Karpas-422 (cell line): ENCODE results near the gene FAM131B. TPM values are rescaled to one million over a fixed set of nuclear protein-coding genes. Genes with fewer than 3 reads are reported as not detected.
"Not testable (repeated sequence)": the region's sequence is repeated elsewhere in the genome, so short reads cannot be mapped to it uniquely, and the experiment has no call there.

Experiments used
- DNase-seq: peaks from one replicate; pipeline ENCODE4 v3.0.0-alpha.2; 2015
- H2AFZ ChIP-seq: fragments of 200-600 bp; sonication (generic); 2 replicates; pipeline ENCODE4 v1.6.1; 2014; ENCODE audit warnings: antibody characterized with exemption, low read length, mixed read lengths
- H3K27ac ChIP-seq: fragments of 200-600 bp; sonication (generic); 2 replicates; pipeline ENCODE4 v1.5.1; 2014; ENCODE audit warnings: mild to moderate bottlenecking, low read length, moderate library complexity
- H3K27me3 ChIP-seq: fragments of 200-600 bp; sonication (generic); 2 replicates; pipeline ENCODE4 v1.6.1; 2014; ENCODE audit warnings: low read length, mixed read lengths
- H3K36me3 ChIP-seq: fragments of 200-600 bp; sonication (generic); 2 replicates; pipeline ENCODE4 v1.6.1; 2014; ENCODE audit warnings: low read length, mixed read lengths; ENCODE audit not compliant: insufficient read depth
- H3K4me1 ChIP-seq: fragments of 200-600 bp; sonication (generic); 2 replicates; pipeline ENCODE4 v1.6.1; 2014; ENCODE audit warnings: mild to moderate bottlenecking, low read length, mixed read lengths
- H3K4me2 ChIP-seq: fragments of 200-600 bp; sonication (generic); 2 replicates; pipeline ENCODE4 v1.6.1; 2014; ENCODE audit warnings: low read length, low read depth, mild to moderate bottlenecking; ENCODE audit not compliant: poor library complexity, severe bottlenecking
- H3K4me3 ChIP-seq: fragments of 200-600 bp; sonication (generic); 2 replicates; pipeline ENCODE4 v1.5.1; 2014; ENCODE audit warnings: mild to moderate bottlenecking, antibody characterized with exemption, low read length, mixed read lengths
- H3K79me2 ChIP-seq: fragments of 200-600 bp; sonication (generic); 2 replicates; pipeline ENCODE4 v1.6.1; 2014; ENCODE audit warnings: mild to moderate bottlenecking, low read length, mixed read lengths
- H3K9ac ChIP-seq: fragments of 200-600 bp; sonication (generic); 2 replicates; pipeline ENCODE4 v1.6.0; 2014; ENCODE audit warnings: low read length
- H3K9me2 ChIP-seq: fragments of 200-600 bp; sonication (generic), shearing (Covaris generic); replicated peaks from 2 replicates; pipeline ENCODE4 v1.6.0; 2014; ENCODE audit warnings: mild to moderate bottlenecking, low read length, moderate library complexity; ENCODE audit not compliant: insufficient read depth
- H3K9me3 ChIP-seq: fragments of 300-700, 200-600 bp; sonication (generic); 2 replicates; pipeline ENCODE4 v1.6.1; 2014; ENCODE audit warnings: low read length, mixed read lengths
- H4K20me1 ChIP-seq: fragments of 200-600 bp; sonication (generic); 2 replicates; pipeline ENCODE4 v1.6.1; 2014; ENCODE audit warnings: mild to moderate bottlenecking, antibody characterized with exemption, low read length, low read depth; ENCODE audit not compliant: insufficient read depth
- total RNA-seq: library from RNA; depleted of rRNA; stranded (reverse); fragments of >200 nt; shearing (Covaris generic); gene quantifications from 2 replicates; pipeline ENCODE4 v1.2.3, GENCODE V29; 2014; ENCODE audit warnings: low replicate concordance

Gene FAM131B
- total RNA-seq, 1 experiment from 2014 or later, result 0.11 TPM

DNA sequence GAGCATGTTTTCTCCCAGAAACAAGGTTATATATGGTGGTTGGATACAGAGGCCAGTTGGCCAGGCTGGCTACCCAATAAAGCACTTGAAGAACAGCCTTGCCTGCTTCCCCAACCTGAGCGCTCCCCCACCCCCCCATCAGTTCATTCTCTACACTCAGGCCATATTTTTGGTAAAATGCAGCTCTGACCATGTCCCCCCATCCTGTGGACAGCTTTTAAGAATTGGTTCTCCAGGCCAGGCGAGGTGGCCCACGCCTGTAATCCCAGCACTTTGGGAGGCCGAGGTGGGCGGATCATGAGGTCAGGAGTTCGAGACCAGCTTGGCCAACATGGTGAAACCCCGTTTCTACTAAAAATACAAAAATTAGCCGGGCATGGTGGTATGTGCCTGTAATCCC is 29.9 kb upstream of the FAM131B start:
- H3K4me3 ChIP-seq, H3K36me3 ChIP-seq, H3K27ac ChIP-seq, H3K79me2 ChIP-seq, H3K4me2 ChIP-seq, H3K4me1 ChIP-seq, DNase-seq, H3K27me3 ChIP-seq, H3K9me3 ChIP-seq, H4K20me1 ChIP-seq, H3K9me2 ChIP-seq, H2AFZ ChIP-seq, H3K9ac ChIP-seq: not testable (repeated sequence)

DNA sequence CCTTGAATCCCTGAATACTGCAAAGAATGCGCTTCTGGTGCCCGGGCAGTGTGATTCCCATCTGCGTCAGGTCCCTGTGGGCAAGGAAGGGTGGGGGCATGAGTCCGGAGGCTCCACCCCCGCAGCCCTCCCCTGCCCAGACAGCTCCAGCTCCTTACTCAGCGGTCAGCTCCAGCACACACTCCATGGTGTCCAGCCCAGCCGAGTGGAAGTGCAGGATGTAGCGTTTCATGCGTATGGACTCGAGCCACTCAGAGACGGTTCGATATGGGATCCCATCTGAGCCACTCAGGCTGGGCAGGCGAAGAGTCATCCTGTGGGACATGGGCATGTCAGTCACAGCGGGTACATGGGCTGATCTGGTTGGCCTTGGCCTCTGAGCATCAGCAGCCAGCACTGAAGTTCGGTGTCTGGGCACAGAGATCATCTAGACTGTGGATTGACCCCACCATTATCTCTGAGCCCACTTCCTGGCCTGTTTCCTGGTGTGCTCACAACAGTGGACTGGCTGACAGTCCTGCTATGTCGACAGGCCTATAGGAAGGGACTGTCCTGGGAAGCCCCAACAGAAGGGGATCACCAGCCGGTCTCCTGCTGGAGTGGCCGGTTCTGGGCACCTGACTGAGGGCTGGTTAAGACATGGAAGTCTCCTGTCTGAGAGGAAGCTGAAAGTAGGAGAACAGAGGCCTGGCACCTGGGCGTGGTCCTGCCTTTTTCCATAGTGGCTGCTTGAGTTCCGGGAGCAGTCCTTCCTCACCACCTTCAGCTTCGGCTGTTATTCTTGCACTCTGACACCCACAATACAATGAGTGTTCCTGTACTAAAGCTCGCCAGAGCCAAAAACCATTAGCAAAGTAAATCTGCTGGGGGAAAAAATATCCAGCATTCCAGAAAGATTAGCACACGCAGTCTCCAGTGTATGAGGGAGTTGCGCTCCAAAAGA is 29.2 kb upstream of the FAM131B start:
- Histone ChIP-seq H3K9me2 (no peaks in the 10 kb centered on the region), H3K27me3 (no peaks in the 10 kb centered on the region), H2AFZ (no peak overlapping the region), H3K36me3 (no peaks in the 10 kb centered on the region), H3K9ac (no peak overlapping the region), H3K4me1 (no peaks in the 10 kb centered on the region), H3K79me2 (no peaks in the 10 kb centered on the region), H3K4me3 (no peak overlapping the region), H4K20me1 (no peaks in the 10 kb centered on the region), H3K9me3 (no peaks in the 10 kb centered on the region), H3K4me2 (no peak overlapping the region), H3K27ac (no peak overlapping the region)
- DNase-seq, result no peak

DNA sequence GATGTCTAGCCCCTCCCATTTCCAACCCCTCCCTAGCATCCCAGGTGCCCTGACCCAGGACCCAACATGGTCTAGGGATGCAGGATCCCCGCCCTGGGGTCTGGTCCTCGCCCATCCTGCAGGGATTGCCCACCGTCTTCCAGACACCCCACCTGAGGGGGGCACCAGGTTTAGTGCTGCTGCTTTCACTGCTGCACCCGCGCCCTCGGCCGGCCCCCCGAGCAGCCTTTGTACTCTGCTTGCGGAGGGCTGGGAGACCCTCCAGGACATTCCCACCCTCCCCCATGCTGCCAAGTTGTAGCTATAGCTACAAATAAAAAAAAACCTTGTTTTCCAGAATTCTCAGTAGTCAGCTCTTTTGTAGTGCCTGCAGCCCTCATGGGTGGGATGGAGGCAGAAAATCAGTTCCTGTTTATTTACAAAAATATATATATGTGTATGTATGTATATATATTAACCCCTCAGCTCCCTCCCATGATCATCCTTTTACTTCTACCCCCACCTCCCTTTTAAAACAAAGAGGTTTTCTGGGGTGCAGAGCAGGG is 28.3 kb upstream of the FAM131B start:
- no peak overlapping the region for H3K27ac ChIP-seq
- H3K27me3 ChIP-seq, result no peaks in the 10 kb centered on the region
- no peaks in the 10 kb centered on the region for H3K79me2 ChIP-seq
- H3K4me2 ChIP-seq, result no peak overlapping the region
- H3K9ac ChIP-seq, result no peak overlapping the region
- H3K4me3 ChIP-seq, result no peak overlapping the region
- no peaks in the 10 kb centered on the region for H3K9me3 ChIP-seq
- DNase-seq, result no peak
- H3K9me2 ChIP-seq, result no peaks in the 10 kb centered on the region
- no peaks in the 10 kb centered on the region for H4K20me1 ChIP-seq
- H3K36me3 ChIP-seq, result no peaks in the 10 kb centered on the region
- H2AFZ ChIP-seq, result no peak overlapping the region
- no peaks in the 10 kb centered on the region for H3K4me1 ChIP-seq

DNA sequence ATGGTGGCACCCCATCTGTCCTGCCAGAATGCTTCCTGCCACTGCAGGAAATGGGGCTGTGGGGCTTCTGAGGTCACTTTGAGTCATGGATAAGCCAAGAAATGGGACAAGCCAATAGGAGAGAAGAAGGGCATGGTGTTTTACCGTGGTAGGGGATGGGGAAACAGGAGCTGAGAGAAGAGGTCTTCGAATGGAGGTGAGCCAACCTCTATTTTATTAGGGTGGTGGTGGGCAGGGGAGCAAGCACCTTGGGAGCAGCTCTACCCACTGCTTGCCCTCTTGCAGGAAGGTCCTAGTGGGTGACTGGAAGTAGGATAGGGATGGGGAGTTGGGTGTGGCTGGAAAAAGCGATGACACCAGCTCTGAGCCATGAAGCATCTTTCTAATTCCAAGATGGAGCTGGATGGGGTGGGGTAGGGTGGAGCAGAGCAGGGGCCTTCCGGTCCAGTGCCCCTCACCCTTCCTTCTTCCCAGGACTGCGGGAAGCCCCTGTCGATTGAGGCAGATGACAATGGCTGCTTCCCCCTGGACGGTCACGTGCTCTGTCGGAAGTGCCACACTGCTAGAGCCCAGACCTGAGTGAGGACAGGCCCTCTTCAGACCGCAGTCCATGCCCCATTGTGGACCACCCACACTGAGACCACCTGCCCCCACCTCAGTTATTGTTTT is 27.7 kb upstream of the FAM131B start:
- Histone ChIP-seq H3K27me3 (no peaks in the 10 kb centered on the region), H3K9me3 (no peaks in the 10 kb centered on the region), H3K4me1 (no peaks in the 10 kb centered on the region), H3K36me3 (no peaks in the 10 kb centered on the region), H2AFZ (no peak overlapping the region), H3K27ac (no peak overlapping the region), H3K9me2 (no peaks in the 10 kb centered on the region), H3K79me2 (no peaks in the 10 kb centered on the region), H3K4me3 (no peak overlapping the region), H4K20me1 (no peaks in the 10 kb centered on the region), H3K4me2 (no peak overlapping the region), H3K9ac (no peak overlapping the region)
- no peak for DNase-seq

DNA sequence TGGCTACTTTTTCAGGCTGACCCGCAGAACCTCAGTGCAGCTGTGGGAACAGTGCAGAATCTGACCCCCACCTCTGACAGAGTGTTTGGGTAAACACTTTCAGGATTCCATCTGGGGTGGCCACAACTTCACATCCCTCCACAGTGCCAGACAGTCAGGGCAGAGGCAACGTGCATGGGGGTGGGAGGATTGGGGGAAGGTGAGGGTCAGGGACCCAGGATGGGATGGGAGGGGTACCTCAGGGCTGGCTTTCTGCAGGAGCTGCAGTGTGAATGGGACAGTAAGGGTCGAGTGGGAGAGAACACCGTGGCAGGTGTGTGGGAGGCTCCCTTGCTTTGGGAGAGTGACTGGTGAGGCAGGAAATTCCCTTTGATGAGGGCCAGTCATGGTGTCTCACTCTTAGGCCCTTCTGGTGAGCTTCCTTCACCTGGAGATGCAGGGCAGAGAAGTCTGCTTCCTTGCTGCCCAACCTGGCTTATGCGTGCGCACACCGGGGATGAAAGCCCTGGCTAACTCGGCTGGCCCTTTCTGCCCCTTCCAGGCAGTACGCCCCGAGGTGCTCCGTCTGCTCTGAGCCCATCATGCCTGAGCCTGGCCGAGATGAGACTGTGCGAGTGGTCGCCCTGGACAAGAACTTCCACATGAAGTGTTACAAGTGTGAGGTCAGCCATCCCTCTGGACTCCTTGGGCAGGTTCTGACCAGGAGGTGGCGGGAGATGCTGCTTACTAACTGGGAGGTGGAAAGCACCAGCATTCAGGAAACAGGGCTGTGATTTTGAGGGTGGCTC is 27.0 kb upstream of the FAM131B start:
- H2AFZ ChIP-seq, result no peak overlapping the region
- H3K4me1 ChIP-seq, result no peaks in the 10 kb centered on the region
- H3K9ac ChIP-seq, result no peak overlapping the region
- H3K27ac ChIP-seq, result no peak overlapping the region
- no peaks in the 10 kb centered on the region for H3K9me3 ChIP-seq
- H3K9me2 ChIP-seq, result no peaks in the 10 kb centered on the region
- no peaks in the 10 kb centered on the region for H3K79me2 ChIP-seq
- H4K20me1 ChIP-seq, result no peaks in the 10 kb centered on the region
- no peak for DNase-seq
- H3K36me3 ChIP-seq, result no peaks in the 10 kb centered on the region
- H3K4me2 ChIP-seq, result no peak overlapping the region
- H3K27me3 ChIP-seq, result no peaks in the 10 kb centered on the region
- H3K4me3 ChIP-seq, result no peak overlapping the region

DNA sequence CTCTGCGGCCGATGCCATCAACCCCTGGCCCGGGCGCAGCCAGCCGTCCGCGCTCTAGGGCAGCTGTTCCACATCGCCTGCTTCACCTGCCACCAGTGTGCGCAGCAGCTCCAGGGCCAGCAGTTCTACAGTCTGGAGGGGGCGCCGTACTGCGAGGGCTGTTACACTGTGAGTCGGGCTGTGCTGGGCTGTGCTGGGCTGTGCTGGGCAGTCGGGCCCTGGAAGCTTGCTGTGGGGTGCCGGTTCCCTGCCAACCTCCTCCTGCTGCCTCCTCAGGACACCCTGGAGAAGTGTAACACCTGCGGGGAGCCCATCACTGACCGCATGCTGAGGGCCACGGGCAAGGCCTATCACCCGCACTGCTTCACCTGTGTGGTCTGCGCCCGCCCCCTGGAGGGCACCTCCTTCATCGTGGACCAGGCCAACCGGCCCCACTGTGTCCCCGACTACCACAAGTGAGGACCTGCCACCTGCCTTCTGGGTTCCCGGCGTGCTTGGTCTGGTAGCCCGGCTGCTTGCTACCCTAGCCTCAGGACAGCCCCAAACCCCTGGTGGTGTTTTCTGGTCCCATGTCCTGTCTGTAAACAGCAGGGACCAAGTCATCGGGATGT is 26.1 kb upstream of the FAM131B start:
- Histone ChIP-seq H3K79me2 (no peaks in the 10 kb centered on the region), H3K27me3 (no peaks in the 10 kb centered on the region), H4K20me1 (no peaks in the 10 kb centered on the region), H3K4me1 (no peaks in the 10 kb centered on the region), H3K27ac (no peak overlapping the region), H2AFZ (no peak overlapping the region), H3K4me3 (no peak overlapping the region), H3K36me3 (no peaks in the 10 kb centered on the region), H3K9me2 (no peaks in the 10 kb centered on the region), H3K9ac (no peak overlapping the region), H3K9me3 (no peaks in the 10 kb centered on the region), H3K4me2 (no peak overlapping the region)
- DNase-seq, result no peak

DNA sequence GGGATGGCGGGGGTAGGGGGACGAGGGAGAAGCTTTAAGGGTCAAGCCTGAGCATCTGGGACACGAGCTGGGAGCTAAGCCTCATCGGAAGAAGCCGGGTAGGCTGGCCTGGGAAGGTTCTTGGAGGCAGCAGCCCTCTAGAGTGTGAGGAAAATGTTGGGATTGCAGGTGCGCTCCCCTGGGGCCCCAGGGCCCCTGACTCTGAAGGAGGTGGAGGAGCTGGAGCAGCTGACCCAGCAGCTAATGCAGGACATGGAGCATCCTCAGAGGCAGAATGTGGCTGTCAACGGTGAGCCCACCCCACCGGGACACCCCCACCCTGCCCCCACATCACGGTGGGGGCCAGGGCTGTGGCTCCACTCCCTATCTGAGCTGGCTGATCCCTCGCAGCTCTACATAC is 25.5 kb upstream of the FAM131B start:
- Histone ChIP-seq H3K27me3 (no peaks in the 10 kb centered on the region), H4K20me1 (no peaks in the 10 kb centered on the region), H3K9ac (no peak overlapping the region), H3K79me2 (no peaks in the 10 kb centered on the region), H3K36me3 (no peaks in the 10 kb centered on the region), H3K4me1 (no peaks in the 10 kb centered on the region), H3K27ac (no peak overlapping the region), H3K4me2 (no peak overlapping the region), H3K9me3 (no peaks in the 10 kb centered on the region), H2AFZ (no peak overlapping the region), H3K9me2 (no peaks in the 10 kb centered on the region), H3K4me3 (no peak overlapping the region)
- no peak for DNase-seq
